Measurements from ENCODE around the gene ITPR1. TPM values are rescaled to one million over a fixed set of nuclear protein-coding genes. Genes with fewer than 3 reads are reported as not detected.

The ITPR1 gene
- total RNA-seq, 1 experiment from 2014 or later = 48.5 TPM

- Histone ChIP-seq H3K9me2 (replicated peaks; ENCODE audit: low read length) (no peaks in the 10 kb centered on the region), H3K4me2 (ENCODE audit: low read length) (no peak overlapping the region), H4K20me1 (ENCODE audit: low read length) (no peaks in the 10 kb centered on the region), H3F3A (ENCODE audit: low read length, unreplicated experiment) (no peaks in the 10 kb centered on the region), H3K4me3 (ENCODE audit: low read length) (no peak overlapping the region), H3K4me1 (ENCODE audit: insufficient read depth, low read length) (no peaks in the 10 kb centered on the region), H3K36me3 (ENCODE audit: low read depth, low read length) (no peaks in the 10 kb centered on the region; the same call in 1 of the 2 replicates), H3K27me3 (ENCODE audit: low read length) (no peaks in the 10 kb centered on the region), H2AFZ (ENCODE audit: low read length) (no peak overlapping the region), H3K27ac (ENCODE audit: low read length) (no peak overlapping the region), H3K79me2 (ENCODE audit: low read length) (no peaks in the 10 kb centered on the region), H3K9me3 (ENCODE audit: low read length) (no peaks in the 10 kb centered on the region), H3K9ac (ENCODE audit: low read length) (no peak overlapping the region)
- TF ChIP-seq, protein P1, sequence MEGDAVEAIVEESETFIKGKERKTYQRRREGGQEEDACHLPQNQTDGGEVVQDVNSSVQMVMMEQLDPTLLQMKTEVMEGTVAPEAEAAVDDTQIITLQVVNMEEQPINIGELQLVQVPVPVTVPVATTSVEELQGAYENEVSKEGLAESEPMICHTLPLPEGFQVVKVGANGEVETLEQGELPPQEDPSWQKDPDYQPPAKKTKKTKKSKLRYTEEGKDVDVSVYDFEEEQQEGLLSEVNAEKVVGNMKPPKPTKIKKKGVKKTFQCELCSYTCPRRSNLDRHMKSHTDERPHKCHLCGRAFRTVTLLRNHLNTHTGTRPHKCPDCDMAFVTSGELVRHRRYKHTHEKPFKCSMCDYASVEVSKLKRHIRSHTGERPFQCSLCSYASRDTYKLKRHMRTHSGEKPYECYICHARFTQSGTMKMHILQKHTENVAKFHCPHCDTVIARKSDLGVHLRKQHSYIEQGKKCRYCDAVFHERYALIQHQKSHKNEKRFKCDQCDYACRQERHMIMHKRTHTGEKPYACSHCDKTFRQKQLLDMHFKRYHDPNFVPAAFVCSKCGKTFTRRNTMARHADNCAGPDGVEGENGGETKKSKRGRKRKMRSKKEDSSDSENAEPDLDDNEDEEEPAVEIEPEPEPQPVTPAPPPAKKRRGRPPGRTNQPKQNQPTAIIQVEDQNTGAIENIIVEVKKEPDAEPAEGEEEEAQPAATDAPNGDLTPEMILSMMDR (conservative IDR thresholded peaks at IDR 0.05; ENCODE audit: low read depth, low read length) = no peak
- TF ChIP-seq EZH2phosphoT487 (IDR thresholded peaks at IDR 0.05; ENCODE audit: borderline replicate concordance, low read length) = no peak
- TF ChIP-seq EZH2 (IDR thresholded peaks at IDR 0.05; ENCODE audit: low read length, unreplicated experiment) = no peak
- intact Hi-C loops (cut with micrococcal nuclease) = no loop called here
- POLR2A ChIA-PET (ENCODE audit: unreplicated experiment) = interaction anchor here (0.6 kb wide), 1 partner anchor 243 kb away, joined by 3 read pairs; no protein-coding TSS in a partner anchor
- BruUV-seq (replicated peaks) = no TSS peak
- DNase-seq = peak; percentile 6
- CTCF ChIA-PET = no interaction called here
- no peak for ATAC-seq
These were observed 194.0 kb downstream of the ITPR1 start for GRCh38 chr3:4687167-4687566.

- no peaks in the 10 kb centered on the region for H3K27me3 ChIP-seq (ENCODE audit: low read length)
- no peaks in the 10 kb centered on the region for H3K9me3 ChIP-seq (ENCODE audit: low read length)
- no peak overlapping the region for H2AFZ ChIP-seq (ENCODE audit: low read length)
- BruUV-seq (replicated peaks) = no TSS peak
- H4K20me1 ChIP-seq (ENCODE audit: low read length) = no peaks in the 10 kb centered on the region
- H3K79me2 ChIP-seq (ENCODE audit: low read length) = no peaks in the 10 kb centered on the region
- ChIA-PET CTCF (no interaction called here), POLR2A (ENCODE audit: unreplicated experiment) (no interaction called here)
- no peak overlapping the region for H3K27ac ChIP-seq (ENCODE audit: low read length)
- ATAC-seq = no peak
- no peaks in the 10 kb centered on the region; the same call in 1 of the 2 replicates for H3K36me3 ChIP-seq (ENCODE audit: low read depth, low read length)
- H3K9me2 ChIP-seq (replicated peaks; ENCODE audit: low read length) = no peaks in the 10 kb centered on the region
- no peak overlapping the region for H3K4me3 ChIP-seq (ENCODE audit: low read length)
- TF ChIP-seq EZH2 (IDR thresholded peaks at IDR 0.05; ENCODE audit: low read length, unreplicated experiment) = no peak
- TF ChIP-seq, protein P1 (conservative IDR thresholded peaks at IDR 0.05; ENCODE audit: low read depth, low read length) = no peak
- no peak for TF ChIP-seq EZH2phosphoT487 (IDR thresholded peaks at IDR 0.05; ENCODE audit: borderline replicate concordance, low read length)
- H3K4me1 ChIP-seq (ENCODE audit: insufficient read depth, low read length) = no peaks in the 10 kb centered on the region
- H3F3A ChIP-seq (ENCODE audit: low read length, unreplicated experiment) = no peaks in the 10 kb centered on the region
- DNase-seq = no peak
- no peak overlapping the region for H3K4me2 ChIP-seq (ENCODE audit: low read length)
- intact Hi-C loops (cut with micrococcal nuclease) = no loop called here
- no peak overlapping the region for H3K9ac ChIP-seq (ENCODE audit: low read length)
These were observed 194.4 kb downstream of the ITPR1 start for GRCh38 chr3:4687596-4687995.

DNA sequence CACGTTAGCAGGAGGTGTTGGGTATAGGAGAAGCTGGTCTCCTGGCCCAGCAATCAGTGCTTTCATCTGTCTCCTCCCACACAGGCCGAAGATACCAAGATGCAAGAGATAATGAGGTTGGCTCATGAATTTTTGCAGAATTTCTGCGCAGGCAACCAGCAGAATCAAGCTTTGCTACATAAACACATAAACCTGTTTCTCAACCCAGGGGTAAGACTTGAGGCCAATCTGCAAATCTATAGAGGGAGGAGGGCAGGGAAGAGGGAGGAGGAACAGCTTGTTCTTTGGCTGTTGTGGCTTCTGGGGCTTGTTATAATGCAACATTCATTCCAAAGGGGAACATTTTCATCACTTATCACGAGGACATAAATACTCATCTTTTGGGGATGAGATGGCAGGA is 195.3 kb downstream of the ITPR1 start:
- DNase-seq (no peak), ATAC-seq (no peak)
- Histone ChIP-seq H3K4me3 (ENCODE audit: low read length) (no peak overlapping the region), H3K36me3 (ENCODE audit: low read depth, low read length) (peaks cover 3% of the 10 kb centered on the region), H3K27me3 (ENCODE audit: low read length) (no peaks in the 10 kb centered on the region), H3K27ac (ENCODE audit: low read length) (no peak overlapping the region), H3K9me3 (ENCODE audit: low read length) (no peaks in the 10 kb centered on the region), H3K4me2 (ENCODE audit: low read length) (no peak overlapping the region), H3F3A (ENCODE audit: low read length, unreplicated experiment) (no peaks in the 10 kb centered on the region), H4K20me1 (ENCODE audit: low read length) (no peaks in the 10 kb centered on the region), H3K4me1 (ENCODE audit: insufficient read depth, low read length) (no peaks in the 10 kb centered on the region), H3K9me2 (replicated peaks; ENCODE audit: low read length) (no peaks in the 10 kb centered on the region), H3K9ac (ENCODE audit: low read length) (no peak overlapping the region), H3K79me2 (ENCODE audit: low read length) (no peaks in the 10 kb centered on the region), H2AFZ (ENCODE audit: low read length) (no peak overlapping the region)
- ChIA-PET CTCF (interaction anchor here (0.5 kb wide), 1 partner anchor 30 kb away, joined by 6 read pairs; no protein-coding TSS in a partner anchor), POLR2A (ENCODE audit: unreplicated experiment) (no interaction called here)
- no TSS peak for BruUV-seq (replicated peaks)
- intact Hi-C loops (cut with micrococcal nuclease) = no loop called here
- TF ChIP-seq EZH2 (IDR thresholded peaks at IDR 0.05; ENCODE audit: low read length, unreplicated experiment) (no peak), EZH2phosphoT487 (IDR thresholded peaks at IDR 0.05; ENCODE audit: borderline replicate concordance, low read length) (no peak)
- TF ChIP-seq, protein P1 (conservative IDR thresholded peaks at IDR 0.05; ENCODE audit: low read depth, low read length) = no peak
